Hematopoietic multipotent progenitor cell (in vitro differentiated cells): ENCODE measurements around the gene FST. TPM values are rescaled to one million over a fixed set of nuclear protein-coding genes. Genes with fewer than 3 reads are reported as not detected.

Experiments used
- DNase-seq, 3 donors: peaks; one replicate each; pipeline ENCODE4 v3.0.0-alpha.2; 2011 to 2015; ENCODE audit warnings: low read depth in 2 of 3, low spot score in 2 of 3
- total RNA-seq: library from RNA; depleted of rRNA; stranded (reverse); fragments of >200 nt; gene quantifications from one replicate; pipeline ENCODE4 v1.2.3, GENCODE V29; 2012

Gene FST
- total RNA-seq, 1 donor = 0.27 TPM

- no peak for DNase-seq
These were observed 27.7 kb downstream of the FST start for GRCh38 chr5:53508125-53508524.

GRCh38 chr5:53512539-53512938 lies 32.1 kb downstream of the FST start:
- no peak for DNase-seq

- no peak for DNase-seq
These were observed 35.6 kb downstream of the FST start for GRCh38 chr5:53515988-53516387.

- DNase-seq = no peak
These were observed 40.4 kb downstream of the FST start for GRCh38 chr5:53520813-53521212.

Other genes with a start within 250 kb of the FST start
- gene NDUFS4, start 80.0 kb downstream of the FST start, total RNA-seq = 45.8 TPM